HG03520 (cell line): Measurements from ENCODE around the gene DENND2A.
"Not testable (repeated sequence)": the region's sequence is repeated elsewhere in the genome, so short reads cannot be mapped to it uniquely, and the experiment has no call there.

Source experiments
- ATAC-seq: cut with Tn5 transposase; IDR thresholded peaks from one replicate; pipeline ENCODE4 v1.9.1; 2021; ENCODE audit warnings: mild to moderate bottlenecking, moderate library complexity; ENCODE audit not compliant: unreplicated experiment

Gene DENND2A

DNA sequence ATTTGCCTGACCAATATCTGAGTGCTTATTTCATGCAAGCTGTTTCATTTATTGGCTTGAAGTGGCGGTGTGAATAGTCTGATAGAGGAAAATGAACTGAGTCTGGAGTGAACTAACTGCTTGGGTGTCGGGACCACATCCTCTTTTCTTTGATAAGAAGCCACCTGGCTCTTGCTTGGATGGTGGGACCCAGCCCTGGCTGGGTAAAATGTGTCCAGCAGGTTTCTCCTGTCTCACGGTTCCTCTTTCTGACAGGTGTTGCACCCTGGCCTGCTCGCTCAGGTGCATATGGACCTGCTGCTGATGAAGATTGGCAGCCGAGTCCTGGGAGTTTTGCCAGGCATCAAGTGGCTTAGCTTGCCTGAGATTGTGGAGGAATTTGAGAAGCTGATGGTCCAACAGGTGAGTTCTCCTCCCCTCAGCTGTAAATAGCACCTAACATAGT lies 33.8 kb upstream of the DENND2A start:
- no peak for ATAC-seq

DNA sequence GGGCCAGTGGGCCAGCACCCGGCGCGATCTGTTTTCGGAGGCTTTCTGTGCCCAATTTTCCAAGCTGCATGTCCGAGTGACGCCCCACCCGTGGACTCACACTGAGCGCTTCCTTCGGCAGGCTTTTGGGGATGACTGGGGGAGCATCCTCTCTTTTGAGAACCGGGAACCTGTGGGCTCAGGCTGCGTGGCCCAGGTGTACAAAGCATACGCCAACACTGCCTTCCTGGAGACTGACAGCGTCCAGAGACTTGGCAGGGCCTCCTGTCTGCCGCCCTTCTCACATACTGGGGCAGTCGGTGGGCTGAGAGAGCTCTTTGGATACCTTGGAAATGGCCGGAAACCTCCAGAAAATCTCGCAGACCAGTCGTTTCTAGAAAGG lies 33.2 kb upstream of the DENND2A start:
- no peak for ATAC-seq

DNA sequence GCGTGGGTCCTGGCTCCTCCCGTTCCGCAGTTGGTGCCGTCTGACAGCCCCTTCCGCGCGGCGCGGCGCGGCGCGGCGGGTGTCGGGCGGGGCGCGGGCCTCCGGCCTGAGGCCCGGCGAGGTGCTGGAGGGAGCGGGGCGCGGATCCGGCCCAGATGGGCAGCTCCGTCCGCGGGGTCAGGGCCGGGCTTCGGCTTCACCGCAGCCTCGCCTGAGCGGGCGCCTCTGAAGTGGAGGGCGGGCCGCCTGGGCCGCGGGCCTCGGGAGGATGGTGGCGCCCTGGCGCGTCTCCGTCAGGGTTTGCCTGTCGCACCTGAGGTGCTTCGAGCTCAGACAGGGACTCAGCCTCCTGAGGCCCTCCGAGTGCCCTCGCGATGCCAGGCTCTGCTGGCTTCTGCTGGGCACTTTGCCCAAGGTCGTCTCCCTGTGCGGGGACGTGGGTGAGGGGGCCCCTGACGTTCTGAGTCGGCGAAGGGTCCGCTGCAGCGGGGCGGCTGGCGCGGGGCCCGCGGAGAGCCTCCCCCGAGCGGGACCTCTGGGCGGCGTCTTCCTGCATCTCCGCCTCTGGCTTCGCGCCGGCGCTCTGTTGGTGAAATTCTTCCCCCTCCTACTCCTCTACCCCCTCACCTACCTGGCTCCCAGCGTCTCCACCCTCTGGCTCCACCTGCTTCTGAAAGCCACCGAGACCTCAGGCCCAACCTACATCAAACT lies 32.6 kb upstream of the DENND2A start:
- peak; percentile 33 for ATAC-seq

DNA sequence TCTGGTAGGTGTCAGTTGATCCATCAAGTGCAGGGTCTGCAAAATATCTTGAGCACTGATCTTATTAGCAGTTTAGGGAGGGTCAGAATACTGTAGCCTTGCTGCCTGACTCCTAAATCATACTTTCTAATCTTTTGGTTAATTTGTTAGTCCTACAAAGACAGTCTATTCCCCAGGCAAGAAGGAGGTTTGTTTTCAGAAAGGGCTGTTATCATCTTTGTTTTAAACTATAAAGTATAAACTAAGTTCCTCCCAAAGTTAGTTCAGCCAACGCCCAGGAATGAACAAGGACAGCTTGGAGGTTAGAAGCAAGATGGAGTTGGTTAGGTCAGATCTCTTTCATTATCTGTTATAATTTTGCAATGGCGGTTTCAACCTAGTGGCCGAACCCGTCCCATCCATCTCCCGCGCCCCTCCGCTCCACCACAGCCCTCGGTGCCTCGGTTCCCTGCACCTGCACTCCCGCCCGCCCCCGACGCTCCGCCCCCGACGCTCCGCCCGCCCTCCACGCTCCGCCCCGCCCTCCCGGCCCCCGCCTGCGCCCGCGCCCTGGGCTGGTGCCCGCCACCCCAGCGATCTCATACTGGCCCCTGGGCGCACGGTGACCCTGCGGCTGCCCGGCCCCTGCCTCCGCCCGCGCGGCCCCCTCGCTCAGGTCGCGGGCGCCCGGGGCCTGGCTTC lies 31.9 kb upstream of the DENND2A start, which contains the start of gene ADCK2:
Gene ADCK2, plus strand, starts transcription at position 564 of the 681 bp plus-strand sequence. CDS start 386 bp downstream, outside the sequence.
- ATAC-seq: peak; percentile 38

DNA sequence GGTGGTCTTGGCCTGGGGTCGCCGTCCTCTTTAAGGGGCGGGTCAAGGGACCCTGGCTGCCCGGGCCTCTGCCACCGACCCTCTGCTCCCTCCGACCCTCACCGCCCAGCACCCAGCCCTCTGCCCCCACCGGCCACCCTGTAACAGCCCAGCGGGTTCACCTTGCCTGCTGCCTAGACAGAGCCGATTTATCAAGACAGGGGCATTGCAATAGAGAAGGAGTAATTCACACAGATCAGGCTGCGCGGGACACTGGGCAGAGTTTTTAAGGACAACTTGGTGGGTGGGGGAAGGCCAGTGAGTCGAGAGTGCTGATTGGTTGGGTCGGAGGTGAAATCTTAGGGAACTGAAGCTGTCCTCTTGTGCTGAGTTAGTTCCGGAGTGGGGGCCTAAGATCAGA lies 31.4 kb upstream of the DENND2A start:
- no peak for ATAC-seq

DNA sequence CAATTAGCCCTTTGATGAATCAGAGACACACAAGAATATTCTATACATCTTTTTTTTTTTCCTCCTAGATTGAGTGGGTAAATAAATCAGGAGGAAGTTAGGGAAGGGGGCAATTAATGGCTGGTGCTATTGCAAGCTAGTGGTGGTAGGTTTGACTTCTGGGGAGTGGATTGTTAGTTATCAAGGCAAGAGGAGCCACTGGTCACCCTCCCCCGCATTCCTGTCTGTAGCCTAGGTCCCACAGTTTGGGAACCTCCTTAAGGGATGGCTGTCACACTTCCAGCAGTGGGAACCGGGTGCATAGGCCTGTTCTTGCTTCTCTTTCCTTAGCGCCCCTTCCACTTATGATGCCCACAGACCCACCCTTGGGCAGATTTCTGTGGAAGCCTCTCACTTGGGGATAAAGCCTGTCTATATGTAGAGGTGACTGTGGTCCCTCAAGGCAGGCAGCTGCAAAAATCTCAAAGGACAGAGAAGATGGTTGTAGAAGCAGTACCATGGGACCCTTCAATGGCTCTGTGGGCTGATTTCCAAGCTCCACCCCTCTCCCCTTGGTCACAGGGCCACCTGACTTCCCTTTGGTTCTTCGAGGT lies 29.8 kb upstream of the DENND2A start:
- no peak for ATAC-seq

DNA sequence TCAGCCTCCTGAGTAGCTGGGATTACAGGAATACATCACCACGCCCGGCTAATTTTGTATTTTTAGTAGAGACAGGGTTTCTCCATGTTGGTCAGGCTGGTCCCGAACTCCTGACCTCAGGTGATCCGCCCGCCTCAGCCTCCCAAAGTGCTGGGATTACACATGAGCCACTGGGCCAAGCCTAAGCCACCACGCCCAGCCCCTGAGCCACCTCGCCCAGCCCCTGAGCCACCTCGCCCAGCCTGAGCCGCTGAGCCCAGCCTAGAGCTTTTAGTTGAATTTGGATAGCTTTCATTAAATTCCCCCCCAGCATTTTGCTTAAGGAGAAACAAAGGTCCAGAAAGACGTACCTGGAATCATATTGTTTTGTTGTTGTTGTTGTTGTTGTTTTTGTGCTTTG lies 29.2 kb upstream of the DENND2A start:
- not testable (repeated sequence) for ATAC-seq

DNA sequence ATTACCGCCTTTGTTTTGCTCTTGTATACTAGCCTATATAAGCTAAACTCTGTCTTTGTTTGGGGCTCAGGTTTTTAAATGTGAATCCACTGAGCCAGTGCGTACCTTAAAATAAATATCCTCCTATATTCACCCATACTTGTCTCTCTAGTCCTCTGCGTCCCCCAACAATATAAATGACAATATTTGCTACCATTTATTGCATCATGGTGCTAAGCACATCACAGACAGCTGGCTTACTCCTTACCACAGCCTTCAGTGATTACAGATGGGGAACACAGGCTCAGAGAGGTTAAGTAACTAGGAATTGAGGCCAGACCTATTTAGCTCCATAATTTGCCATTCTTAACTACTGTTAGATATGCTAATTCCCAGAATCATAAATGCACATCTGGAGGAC lies 28.7 kb upstream of the DENND2A start:
- ATAC-seq: no peak

DNA sequence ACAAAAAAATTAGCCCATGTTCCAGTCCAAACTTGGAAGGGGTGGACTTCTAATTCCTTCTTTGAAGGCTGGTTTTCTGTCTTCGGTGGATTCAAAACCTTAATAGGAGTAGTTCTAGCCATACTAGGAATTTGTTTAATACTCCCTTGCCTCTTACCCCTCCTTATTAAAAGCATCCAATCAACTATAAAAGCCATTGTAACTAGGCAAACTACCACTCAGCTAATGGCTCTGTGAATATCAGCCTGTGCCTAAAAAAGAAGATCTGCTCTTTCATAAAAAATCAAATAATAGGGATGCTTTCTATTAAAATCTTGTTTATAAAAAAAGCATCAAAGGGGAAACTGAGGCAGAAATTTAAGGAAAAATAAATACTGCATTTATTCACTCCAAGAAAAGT lies 28.0 kb upstream of the DENND2A start:
- no peak for ATAC-seq

DNA sequence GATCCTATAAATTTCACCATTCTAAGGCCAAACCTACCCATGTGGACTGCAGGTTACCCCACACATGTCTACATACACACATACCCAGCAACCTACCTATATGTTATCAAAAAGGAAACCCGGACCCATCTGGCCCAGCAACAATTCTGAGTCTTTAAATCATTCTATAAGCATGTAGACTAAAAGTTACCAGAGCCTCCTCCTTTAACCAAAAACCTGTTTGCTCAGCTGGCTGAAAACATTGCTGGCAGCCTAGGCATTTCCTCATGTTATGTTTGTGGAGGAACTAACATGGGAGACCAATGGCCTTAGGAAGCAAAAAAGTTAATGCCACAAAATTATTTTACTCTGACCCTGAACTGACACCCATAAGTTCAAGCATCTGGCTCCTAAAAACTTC lies 26.9 kb upstream of the DENND2A start:
- ATAC-seq: no peak

DNA sequence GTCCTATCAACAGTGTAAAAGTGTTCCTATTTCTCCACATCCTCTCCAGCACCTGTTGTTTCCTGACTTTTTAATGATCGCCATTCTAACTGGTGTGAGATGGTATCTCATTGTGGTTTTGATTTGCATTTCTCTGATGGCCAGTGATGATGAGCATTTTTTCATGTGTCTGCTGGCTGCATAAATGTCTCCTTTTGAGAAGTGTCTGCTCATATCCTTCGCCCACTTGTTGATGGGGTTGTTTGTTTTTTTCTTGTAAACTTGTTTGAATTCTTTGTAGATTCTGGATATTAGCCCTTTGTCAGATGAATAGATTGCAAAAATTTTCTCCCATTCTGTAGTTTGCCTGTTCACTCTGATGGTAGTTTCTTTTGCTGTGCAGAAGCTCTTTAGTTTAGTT lies 22.3 kb upstream of the DENND2A start:
- ATAC-seq: not testable (repeated sequence)

DNA sequence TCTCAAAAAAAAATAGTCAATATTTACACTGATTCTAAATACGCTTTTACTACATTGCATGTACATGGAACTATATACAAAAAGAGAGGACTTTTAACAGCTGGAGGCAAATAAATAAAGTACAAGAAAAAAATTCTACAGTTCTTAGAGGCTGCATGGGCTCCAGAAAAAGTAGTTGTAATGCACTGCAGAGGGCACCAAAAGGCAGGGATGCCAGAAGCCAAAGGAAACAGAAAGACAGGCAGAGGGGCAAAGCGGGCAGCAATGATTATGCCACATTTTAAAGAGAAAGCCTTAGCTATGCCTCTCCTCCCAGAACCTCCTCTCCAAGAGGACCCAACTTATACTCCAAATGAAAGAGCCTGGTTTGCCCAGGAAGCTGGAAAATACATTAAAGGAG lies 20.5 kb upstream of the DENND2A start:
- no peak for ATAC-seq

DNA sequence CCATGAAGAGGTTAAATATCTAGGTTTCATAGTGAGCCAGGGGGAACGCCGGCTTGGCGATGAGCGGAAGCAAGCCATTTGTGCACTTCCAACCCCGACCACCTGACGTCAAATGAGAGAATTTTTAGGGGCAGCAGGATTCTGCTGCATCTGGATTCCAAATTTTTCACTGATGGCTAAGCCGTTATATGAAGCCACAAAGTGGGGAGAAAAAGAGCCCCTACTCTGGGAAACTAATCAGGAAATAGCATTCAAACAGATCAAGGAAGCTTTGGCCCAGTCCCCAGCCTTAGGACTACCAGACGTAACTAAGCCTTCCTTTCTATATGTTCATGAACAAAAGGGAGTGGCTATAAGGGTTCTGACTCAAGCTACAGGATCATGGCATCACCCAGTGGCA lies 19.2 kb upstream of the DENND2A start:
- peak; percentile 43 for ATAC-seq

DNA sequence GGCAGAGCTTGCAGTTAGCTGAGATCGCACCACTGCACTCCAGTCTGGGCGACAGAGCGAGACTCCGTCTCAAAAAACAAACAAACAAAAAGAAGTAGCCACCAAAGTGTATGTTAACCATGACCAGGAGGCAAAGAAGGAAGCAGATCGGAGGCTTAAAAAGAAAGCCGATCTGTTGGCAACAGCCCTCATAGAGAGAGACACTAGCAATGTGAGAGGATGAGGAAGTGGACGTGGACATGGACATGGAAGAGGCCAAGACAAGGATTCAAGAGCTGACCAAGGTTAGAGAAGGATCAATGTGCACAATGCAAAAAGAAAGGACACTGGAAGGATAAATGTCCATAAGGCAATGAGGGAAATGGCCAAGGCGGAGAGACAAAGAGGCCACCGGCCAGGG lies 17.3 kb upstream of the DENND2A start:
- ATAC-seq: no peak

DNA sequence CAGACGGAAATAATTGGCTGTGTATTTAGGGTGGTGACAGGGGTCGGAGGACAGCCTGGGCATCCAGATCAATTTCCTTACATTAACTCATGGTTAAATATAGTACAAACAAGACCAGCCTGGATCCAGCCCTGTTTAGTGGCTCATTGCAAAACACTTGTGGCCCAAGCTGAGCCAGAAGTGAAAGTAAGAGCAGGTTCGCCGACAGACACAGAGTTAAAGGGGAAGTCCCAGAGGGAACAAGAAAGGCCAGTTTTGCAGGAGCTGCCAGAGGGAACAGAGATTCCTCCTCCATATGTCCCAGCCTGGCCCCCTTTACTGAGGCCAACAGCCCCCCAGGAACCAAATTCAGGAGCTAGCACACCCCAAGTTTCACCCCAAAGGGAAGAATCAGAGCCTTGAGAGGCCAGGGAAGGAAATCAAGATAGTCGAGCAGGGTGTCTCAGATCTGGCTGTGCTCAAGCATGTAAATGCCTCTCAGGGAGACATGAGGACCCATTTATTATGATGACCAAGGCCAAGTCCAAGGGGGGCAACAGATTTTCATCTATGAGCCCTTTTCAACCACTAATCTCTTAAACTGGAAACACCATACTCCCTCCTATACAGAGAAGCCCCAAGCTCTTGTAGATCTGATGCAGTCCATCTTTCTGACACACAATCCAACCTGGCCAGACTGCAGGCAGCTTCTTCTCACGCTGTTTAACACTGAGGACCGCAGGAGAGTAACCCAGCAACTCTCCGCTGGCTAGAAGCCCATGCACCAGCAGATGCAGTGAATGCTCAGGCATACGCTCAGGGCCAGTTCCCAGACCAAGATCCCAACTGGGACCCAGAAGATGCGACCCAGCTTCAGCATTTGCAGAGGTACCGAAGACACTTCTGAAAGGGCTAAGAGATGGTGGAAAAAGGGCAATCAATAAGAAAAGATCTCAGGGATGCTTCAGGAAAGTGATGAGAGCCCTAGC lies 16.2 kb upstream of the DENND2A start:
- ATAC-seq: peak; percentile 83

DNA sequence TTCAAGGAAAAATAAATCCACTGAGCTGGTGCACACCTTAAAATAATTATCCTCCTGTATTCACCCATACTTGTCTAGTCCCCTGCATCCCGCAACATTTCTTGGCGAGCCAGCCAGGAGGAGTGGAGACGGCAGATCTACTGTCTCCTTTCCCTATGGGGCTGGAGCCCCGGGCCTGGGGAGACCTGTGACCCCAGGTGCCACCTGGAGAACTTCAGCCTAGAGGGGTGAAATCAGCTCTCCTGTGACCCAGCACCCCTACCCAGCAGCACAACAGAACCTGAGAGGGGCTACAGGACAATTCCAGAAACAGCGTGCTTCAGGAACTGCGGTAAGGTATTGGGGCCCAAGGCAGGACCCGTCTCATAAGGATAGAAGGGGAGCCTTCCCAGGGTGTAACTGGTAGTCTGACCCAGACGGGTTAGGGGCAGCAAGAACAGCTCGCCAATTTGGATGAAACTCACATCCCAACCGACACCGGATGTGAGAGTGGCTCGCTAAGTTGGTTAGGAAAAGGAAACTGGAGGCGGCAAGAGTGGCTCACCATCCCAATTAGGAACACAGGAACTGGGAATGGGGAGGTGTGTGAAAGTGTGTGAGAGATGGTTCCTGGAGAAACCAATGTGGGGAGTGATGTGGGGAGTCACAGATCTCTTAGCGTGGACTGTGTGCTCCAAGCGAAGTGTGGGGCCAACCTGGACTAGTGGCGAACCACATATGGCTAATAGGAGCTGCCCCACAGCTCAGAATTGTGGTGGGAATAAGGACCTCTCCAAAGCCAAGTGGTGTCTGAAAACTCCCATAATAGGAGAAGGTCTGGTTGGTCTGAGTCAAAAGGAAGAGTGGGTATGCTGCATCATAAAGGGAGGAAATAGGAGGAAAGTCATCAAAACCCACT lies 15.1 kb upstream of the DENND2A start:
- no peak for ATAC-seq

DNA sequence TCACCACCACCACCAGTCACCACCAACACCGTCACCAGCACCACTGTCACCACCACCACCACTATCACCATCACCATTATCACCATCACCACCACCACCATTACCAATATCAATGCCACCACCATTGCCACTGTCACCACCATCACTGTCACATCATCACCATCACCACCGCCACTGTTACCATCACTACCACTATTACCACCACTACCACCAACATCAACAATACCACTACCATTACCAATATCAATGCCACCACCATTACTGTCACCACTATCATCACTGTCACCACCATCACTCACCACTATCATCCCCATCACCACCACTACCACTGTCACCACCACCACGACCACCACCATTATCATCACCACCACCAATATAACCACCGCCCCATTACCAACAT lies 14.0 kb upstream of the DENND2A start:
- no peak for ATAC-seq

DNA sequence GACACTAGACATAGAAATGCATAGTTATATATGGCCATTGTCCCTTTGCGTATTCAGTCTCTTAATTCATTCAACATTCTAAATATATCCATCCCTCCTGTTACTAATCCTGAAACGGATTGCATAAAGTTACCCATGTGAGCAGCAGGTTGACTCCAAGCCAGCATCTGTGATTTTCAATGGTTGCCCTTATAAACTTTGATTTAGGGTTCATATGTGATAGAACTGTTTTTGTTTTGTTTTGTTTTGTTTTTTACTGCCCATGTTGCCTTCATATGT lies 13.4 kb upstream of the DENND2A start:
- no peak for ATAC-seq

DNA sequence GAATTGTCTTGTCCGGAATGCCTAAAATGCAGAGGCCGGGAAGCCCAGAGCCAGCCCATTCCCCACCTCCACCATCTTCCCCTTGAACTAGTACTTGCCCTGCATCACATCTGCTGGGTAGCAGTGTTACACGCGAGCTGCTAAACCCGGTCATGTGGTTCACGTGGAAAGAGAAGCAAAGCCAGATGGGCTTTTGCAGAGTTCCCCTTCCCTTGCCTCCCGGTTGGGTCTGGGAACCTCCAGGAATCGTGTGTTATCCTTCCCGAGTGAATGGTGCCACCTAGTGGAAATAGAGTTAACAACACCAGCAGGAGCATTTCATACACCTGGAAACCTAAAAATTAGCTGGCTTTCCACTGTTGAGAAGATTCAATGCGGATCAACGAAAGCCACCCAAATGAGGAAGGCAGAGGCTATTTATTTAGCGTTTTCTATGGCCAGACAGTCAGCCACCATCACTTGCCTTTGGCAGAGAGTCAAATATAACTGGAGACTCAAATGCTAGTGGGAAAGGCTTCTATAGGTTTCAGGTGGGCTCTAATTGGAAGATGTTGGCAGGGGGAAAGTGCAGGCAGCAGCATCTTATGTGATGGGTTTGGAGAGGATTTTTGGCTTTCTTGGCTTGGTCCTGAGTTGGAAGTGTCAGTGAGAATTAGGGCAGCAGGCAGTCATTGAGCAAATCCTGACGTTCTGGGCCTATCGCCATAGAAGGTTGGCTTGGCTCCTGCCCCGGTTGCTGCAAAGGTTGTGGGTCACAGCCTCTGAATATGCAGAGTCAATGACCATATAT lies 12.9 kb upstream of the DENND2A start:
- no peak for ATAC-seq
